OCI-LY3 (cell line): ENCODE data around the gene NPIPB13.
"Not testable (repeated sequence)": the region's sequence is repeated elsewhere in the genome, so short reads cannot be mapped to it uniquely, and the experiment has no call there.

Experiments used
- H2AFZ ChIP-seq: fragments of 200-600, 300-600 bp; shearing (Covaris generic); 2 replicates; pipeline ENCODE4 v1.6.0; 2014; ENCODE audit warnings: antibody characterized with exemption, low read depth, low read length
- H3K27ac ChIP-seq: fragments of 200-600, 300-600 bp; sonication (generic); 2 replicates; pipeline ENCODE4 v1.5.1; 2014; ENCODE audit warnings: mild to moderate bottlenecking, low read length, moderate library complexity, mixed read lengths
- H3K27me3 ChIP-seq: fragments of 200-600, 300-600 bp; sonication (generic); 2 replicates; pipeline ENCODE4 v1.6.1; 2014; ENCODE audit warnings: low read depth, low read length, mixed read lengths
- H3K36me3 ChIP-seq: fragments of 200-600, 300-600 bp; sonication (generic); replicated peaks from 2 replicates; pipeline ENCODE3; 2014; ENCODE audit warnings: low read depth, low read length, mixed read lengths
- H3K4me1 ChIP-seq: fragments of 300-600, 200-600 bp; sonication (generic); 2 replicates; pipeline ENCODE4 v1.6.1; 2014; ENCODE audit warnings: low read length, mixed read lengths
- H3K4me2 ChIP-seq: fragments of 200-600, 300-600 bp; sonication (generic); 2 replicates; pipeline ENCODE4 v1.6.1; 2014; ENCODE audit warnings: low read length, mixed read lengths
- H3K4me3 ChIP-seq: fragments of 300-600, 200-600 bp; sonication (generic); 2 replicates; pipeline ENCODE4 v1.5.1; 2014; ENCODE audit warnings: antibody characterized with exemption, mild to moderate bottlenecking, low read length, moderate library complexity
- H3K79me2 ChIP-seq: fragments of 300-600, 200-600 bp; shearing (Covaris generic); 2 replicates; pipeline ENCODE4 v1.6.1; 2014; ENCODE audit warnings: mild to moderate bottlenecking, low read length, mixed read lengths
- H3K9ac ChIP-seq: fragments of 300-600, 200-600 bp; shearing (Covaris generic); 2 replicates; pipeline ENCODE4 v1.6.0; 2014; ENCODE audit warnings: mild to moderate bottlenecking, low read length, moderate library complexity
- H3K9me3 ChIP-seq: fragments of 200-600, 300-600 bp; shearing (Covaris generic); 2 replicates; pipeline ENCODE4 v1.6.1; 2014; ENCODE audit warnings: low read length, mixed read lengths; ENCODE audit not compliant: insufficient read depth
- H4K20me1 ChIP-seq: fragments of 200-600, 300-600 bp; sonication (generic); 2 replicates; pipeline ENCODE4 v1.6.1; 2016; ENCODE audit warnings: low read length, mixed read lengths; ENCODE audit not compliant: insufficient read depth

The NPIPB13 gene

DNA sequence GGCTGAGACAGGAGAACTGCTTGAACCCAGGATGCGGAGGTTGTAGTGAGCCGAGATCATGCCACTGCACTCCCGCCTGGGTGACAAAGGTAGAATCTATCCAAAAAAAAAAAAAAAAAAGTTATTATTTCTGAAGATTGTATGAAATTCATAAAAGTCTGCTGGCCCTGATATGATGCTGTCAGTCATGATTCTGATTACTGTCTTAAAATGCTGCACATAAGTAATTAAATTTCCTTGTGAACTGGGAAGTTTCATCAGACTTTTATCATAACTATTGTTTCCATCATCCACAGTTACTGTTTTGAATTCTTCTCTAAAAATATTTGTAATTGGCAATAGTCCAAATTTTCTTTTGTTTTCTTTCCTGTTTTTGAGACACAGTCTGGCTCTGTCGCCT, at the start of gene NPIPB13:
TSS of gene NPIPB13 (minus strand) at position 101 of the 400 bp plus-strand sequence. CDS start 2,906 bp downstream, outside the sequence.
- H3K27me3 ChIP-seq, H2AFZ ChIP-seq, H3K36me3 ChIP-seq, H3K9me3 ChIP-seq, H3K9ac ChIP-seq, H3K4me2 ChIP-seq, H4K20me1 ChIP-seq, H3K4me3 ChIP-seq, H3K79me2 ChIP-seq, H3K27ac ChIP-seq, H3K4me1 ChIP-seq: not testable (repeated sequence)

DNA sequence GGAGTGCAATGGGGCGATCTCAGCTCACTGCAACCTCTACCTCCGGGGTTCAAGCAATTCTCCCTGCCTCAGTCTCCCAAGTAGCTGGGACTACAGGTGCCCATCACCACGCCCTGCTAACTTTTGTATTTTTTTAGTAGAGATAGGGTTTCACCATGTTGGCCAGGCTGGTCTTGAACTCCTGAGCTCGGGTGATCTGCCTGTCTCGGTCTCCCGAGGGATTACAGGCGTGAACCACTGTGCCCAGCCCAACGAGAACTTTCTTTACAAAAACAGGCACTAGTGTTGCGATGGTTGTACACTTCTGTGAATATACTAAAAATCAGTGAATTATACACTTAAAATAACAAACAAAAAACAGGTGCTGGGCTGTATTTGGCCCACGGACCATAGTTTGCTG, 34.1 kb upstream of the NPIPB13 start:
- not testable (repeated sequence) for H3K36me3 ChIP-seq, H3K4me3 ChIP-seq, H4K20me1 ChIP-seq, H3K79me2 ChIP-seq, H3K9ac ChIP-seq, H3K27ac ChIP-seq, H2AFZ ChIP-seq, H3K27me3 ChIP-seq, H3K9me3 ChIP-seq, H3K4me1 ChIP-seq, H3K4me2 ChIP-seq

DNA sequence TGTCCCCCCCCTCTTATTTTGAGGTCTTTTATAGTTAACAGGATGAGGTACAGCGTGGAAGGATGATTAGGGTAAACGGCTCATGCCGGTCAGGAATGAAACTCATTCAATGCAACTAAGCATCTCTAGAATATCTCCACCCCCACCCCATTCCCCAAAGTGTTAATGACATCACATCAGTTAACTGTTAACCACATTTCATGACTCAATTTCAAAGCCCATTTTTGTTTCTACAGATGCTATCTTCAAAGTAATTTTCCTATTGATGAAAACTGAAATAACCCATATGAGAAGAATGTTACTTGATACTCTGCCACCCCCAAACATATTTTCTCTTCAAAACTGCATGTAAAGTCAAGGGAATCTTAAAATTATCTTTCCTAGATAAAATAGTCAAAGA, 30.2 kb upstream of the NPIPB13 start:
- H3K36me3 ChIP-seq, H3K79me2 ChIP-seq, H3K27ac ChIP-seq, H3K4me1 ChIP-seq, H4K20me1 ChIP-seq, H3K9ac ChIP-seq, H3K9me3 ChIP-seq, H3K4me2 ChIP-seq, H3K27me3 ChIP-seq, H2AFZ ChIP-seq, H3K4me3 ChIP-seq: not testable (repeated sequence)

DNA sequence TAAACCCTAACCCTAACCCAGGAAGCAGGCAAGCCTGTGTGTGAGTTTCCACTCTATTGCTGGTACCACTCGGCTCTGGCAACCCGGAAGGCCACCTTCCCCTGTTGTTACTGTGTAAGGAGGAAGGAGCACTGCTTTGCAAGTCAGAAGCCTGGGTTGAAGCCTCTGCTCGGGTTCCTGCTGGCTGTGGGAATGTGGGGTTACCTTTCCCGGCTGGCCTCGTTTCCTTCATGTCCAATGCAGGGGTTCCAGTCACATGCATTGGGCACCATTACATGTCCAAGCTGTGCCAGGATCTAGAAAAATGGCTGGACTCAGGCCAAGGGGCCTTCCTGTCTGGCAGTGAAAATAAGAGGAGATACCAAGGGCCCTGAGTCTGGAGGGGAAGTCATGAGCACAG, 31.2 kb downstream of the NPIPB13 start:
- H3K4me3 ChIP-seq = not testable (repeated sequence)

DNA sequence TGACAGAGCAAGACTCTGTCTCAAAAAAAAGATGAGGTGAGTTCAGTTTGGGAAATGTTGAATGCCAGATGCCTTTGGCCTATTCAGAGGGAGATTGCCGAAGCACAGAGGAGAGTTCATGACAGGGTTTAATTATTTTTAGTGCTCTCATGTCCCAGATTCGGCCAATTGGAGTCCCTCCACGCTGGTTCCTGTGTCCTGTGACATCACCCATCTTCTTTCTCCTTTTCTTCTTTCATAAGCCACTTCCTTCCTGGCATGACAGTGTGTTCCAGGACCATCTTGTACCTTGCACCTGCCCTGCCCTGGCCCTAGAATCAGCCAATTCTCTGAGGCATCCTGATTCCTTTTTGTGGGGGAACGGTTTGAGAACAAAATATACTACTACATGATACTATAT, 36.9 kb downstream of the NPIPB13 start:
- not testable (repeated sequence) for H3K4me1 ChIP-seq, H3K79me2 ChIP-seq, H3K9ac ChIP-seq, H3K4me2 ChIP-seq, H3K4me3 ChIP-seq, H3K27me3 ChIP-seq, H3K27ac ChIP-seq, H2AFZ ChIP-seq, H4K20me1 ChIP-seq, H3K9me3 ChIP-seq, H3K36me3 ChIP-seq

More for the DNA sequence above, 31.2 kb downstream of the NPIPB13 start:
- not testable (repeated sequence) for H3K9me3 ChIP-seq, H3K27ac ChIP-seq, H3K79me2 ChIP-seq, H3K4me1 ChIP-seq, H3K9ac ChIP-seq, H3K36me3 ChIP-seq, H3K27me3 ChIP-seq, H4K20me1 ChIP-seq, H3K4me2 ChIP-seq, H2AFZ ChIP-seq

DNA sequence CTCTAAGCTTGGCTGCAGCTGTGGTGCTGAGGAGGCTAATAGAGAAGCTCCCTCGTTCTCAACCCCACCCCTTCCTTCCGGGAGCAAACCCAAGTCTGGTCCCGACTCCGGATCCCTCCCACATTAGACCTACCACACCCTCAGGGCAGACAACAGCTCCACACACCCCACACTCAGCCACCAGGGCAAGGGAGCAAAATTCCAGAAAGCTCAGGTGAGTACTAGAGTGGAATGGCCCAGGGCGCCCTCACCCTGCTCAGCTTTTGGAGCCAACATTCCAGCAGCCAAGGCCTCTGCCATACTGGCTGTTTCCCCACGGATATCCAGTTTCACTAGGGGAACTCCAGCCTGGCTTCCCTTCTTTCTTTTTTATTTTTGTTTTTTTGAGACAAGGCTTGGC, 39.2 kb downstream of the NPIPB13 start:
- H4K20me1 ChIP-seq, H3K4me3 ChIP-seq, H2AFZ ChIP-seq, H3K4me2 ChIP-seq, H3K4me1 ChIP-seq, H3K79me2 ChIP-seq, H3K27me3 ChIP-seq, H3K36me3 ChIP-seq, H3K27ac ChIP-seq, H3K9me3 ChIP-seq, H3K9ac ChIP-seq: not testable (repeated sequence)

DNA sequence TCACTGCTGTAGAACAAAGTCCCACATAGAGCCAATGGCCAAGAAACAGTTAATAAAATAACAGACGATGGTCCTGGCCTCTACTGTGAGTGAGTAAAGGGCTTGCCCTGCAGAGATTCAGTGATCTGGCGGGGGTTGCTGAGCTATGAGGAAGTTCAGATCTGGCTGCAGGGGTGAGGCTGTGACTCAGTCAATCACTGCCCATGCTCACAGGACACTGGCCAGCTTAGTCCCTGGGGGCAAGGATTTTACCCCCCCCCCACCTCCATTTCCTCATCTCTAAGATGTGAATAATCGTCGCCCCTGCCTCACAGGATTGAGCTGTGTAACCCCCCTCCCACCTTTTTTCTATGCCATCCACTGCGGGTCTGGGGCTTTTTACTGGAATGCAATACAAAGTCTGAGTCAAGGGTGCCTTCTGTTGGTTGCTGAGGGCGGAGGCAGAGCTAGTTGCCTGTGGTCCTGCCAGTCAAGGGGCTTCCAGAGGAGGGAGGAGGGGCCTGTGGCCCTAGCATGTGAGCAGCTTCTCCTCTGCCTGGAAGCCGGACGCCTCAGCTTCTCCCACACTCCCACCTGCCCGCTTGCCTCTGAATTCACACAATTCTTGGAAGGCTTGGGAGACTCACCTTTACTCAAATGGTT, 41.1 kb downstream of the NPIPB13 start:
- not testable (repeated sequence) for H4K20me1 ChIP-seq, H3K9me3 ChIP-seq, H3K27me3 ChIP-seq, H3K4me3 ChIP-seq, H3K36me3 ChIP-seq, H3K4me1 ChIP-seq, H2AFZ ChIP-seq, H3K4me2 ChIP-seq, H3K27ac ChIP-seq, H3K9ac ChIP-seq, H3K79me2 ChIP-seq

DNA sequence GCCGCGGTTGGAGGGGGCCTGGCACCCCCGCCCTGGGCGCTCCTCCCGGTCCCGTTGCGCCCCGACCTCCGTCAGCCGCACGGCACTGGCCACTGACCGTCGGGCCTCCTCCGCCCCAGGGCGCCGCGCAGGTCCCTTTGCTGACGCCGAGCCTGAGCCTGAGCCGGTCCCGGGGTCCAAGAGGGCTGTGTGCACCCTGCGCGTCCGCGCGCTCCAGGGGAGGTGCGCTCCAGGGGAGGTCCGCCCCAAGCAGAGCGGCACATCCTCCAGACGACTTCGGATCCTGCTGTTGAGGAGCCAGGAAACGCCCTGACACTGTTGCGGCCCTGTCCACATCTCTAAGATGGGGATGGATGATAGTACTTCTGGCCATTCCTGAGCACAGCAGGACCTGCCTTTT, 42.0 kb downstream of the NPIPB13 start:
- not testable (repeated sequence) for H3K4me2 ChIP-seq, H3K9me3 ChIP-seq, H3K79me2 ChIP-seq, H3K4me1 ChIP-seq, H4K20me1 ChIP-seq, H3K36me3 ChIP-seq, H3K9ac ChIP-seq, H2AFZ ChIP-seq, H3K27me3 ChIP-seq, H3K4me3 ChIP-seq, H3K27ac ChIP-seq

DNA sequence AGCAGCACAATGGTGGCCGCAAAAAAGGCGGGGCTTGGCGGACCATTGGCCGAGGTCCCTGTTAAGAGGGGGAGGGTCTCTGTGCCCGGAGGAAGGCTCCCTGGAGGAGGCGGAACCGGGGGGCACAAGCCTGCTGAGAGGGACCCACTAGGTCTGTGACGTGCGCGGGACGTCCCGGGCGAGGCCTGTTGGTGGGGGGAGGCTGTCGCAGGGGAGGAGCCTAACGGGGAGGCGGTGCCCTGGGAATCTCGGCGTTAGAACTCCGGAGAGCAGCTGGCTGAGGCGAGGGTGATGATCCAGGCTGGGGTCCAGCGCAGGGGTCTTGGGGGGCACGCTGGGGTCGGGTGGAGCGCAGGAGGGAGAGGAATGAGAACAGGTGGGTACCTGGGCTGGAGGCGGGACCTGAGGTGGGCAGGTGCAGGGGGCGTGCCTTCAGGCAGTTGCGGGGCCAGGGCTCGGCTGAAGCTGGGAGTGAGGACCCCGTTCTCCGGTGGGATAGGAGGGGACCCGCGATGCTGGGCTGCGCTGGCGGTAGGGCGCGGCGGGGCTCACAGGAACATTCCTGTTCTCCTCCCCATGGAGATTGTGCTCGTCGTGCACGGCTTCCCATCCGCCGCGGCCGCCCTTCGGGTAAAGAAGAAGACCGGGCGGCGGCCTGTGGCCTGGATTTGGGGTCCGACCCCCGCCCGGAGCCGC, 42.6 kb downstream of the NPIPB13 start:
- H3K9me3 ChIP-seq, H3K27ac ChIP-seq, H3K4me2 ChIP-seq, H3K27me3 ChIP-seq, H3K4me1 ChIP-seq, H3K9ac ChIP-seq, H2AFZ ChIP-seq, H3K4me3 ChIP-seq, H3K36me3 ChIP-seq, H4K20me1 ChIP-seq, H3K79me2 ChIP-seq: not testable (repeated sequence)
